ENCODE measurements around the gene LIMD2.
"Not testable (repeated sequence)": the region's sequence is repeated elsewhere in the genome, so short reads cannot be mapped to it uniquely, and the experiment has no call there.

LIMD2 gene

GRCh38 chr17:63699638-63700527 is at the start of gene LIMD2:
Gene LIMD2, minus strand, starts transcription at chr17:63700125. Its CDS starts 827 bp downstream, at chr17:63699298.
- no peak for DNase-seq (ENCODE audit: low spot score)

GRCh38 chr17:63741408-63742173 is 41.7 kb upstream of the LIMD2 start, which contains the start of gene STRADA:
Gene STRADA, minus strand, starts transcription at chr17:63741799. Its CDS starts 13,430 bp downstream, at chr17:63728369.
- DNase-seq (ENCODE audit: low spot score) = peak; percentile 99

GRCh38 chr17:63741143-63741407 is 41.1 kb upstream of the LIMD2 start:
- DNase-seq (ENCODE audit: low spot score) = no peak

- DNase-seq (ENCODE audit: low spot score) = peak; percentile 28
Observed at GRCh38 chr17:63740464-63741142, 40.7 kb upstream of the LIMD2 start.

GRCh38 chr17:63735691-63736090 is 35.8 kb upstream of the LIMD2 start:
- no peak for DNase-seq (ENCODE audit: low spot score)

- DNase-seq (ENCODE audit: low spot score) = no peak
Observed at GRCh38 chr17:63722403-63722802, 22.5 kb upstream of the LIMD2 start.

GRCh38 chr17:63720194-63720593 is 20.3 kb upstream of the LIMD2 start:
- DNase-seq (ENCODE audit: low spot score) = not testable (repeated sequence)

GRCh38 chr17:63718988-63719387 is 19.1 kb upstream of the LIMD2 start:
- DNase-seq (ENCODE audit: low spot score) = no peak

- DNase-seq (ENCODE audit: low spot score) = no peak
Observed at GRCh38 chr17:63716426-63716825, 16.5 kb upstream of the LIMD2 start.

GRCh38 chr17:63714550-63715277 is 14.8 kb upstream of the LIMD2 start:
- DNase-seq (ENCODE audit: low spot score) = no peak

- no peak for DNase-seq (ENCODE audit: low spot score)
Observed at GRCh38 chr17:63709110-63709509, 9.2 kb upstream of the LIMD2 start.

- no peak for DNase-seq (ENCODE audit: low spot score)
Observed at GRCh38 chr17:63707151-63707550, 7.2 kb upstream of the LIMD2 start.

GRCh38 chr17:63706336-63707082 is 6.6 kb upstream of the LIMD2 start:
- no peak for DNase-seq (ENCODE audit: low spot score)

GRCh38 chr17:63705657-63706056 is 5.7 kb upstream of the LIMD2 start:
- no peak for DNase-seq (ENCODE audit: low spot score)

GRCh38 chr17:63704836-63705235 is 4.9 kb upstream of the LIMD2 start:
- no peak for DNase-seq (ENCODE audit: low spot score)

GRCh38 chr17:63704259-63704576 is 4.3 kb upstream of the LIMD2 start:
- no peak for DNase-seq (ENCODE audit: low spot score)

GRCh38 chr17:63703556-63704258 is 3.8 kb upstream of the LIMD2 start:
- DNase-seq (ENCODE audit: low spot score) = no peak

GRCh38 chr17:63703029-63703428 is 3.1 kb upstream of the LIMD2 start:
- no peak for DNase-seq (ENCODE audit: low spot score)

- no peak for DNase-seq (ENCODE audit: low spot score)
Observed at GRCh38 chr17:63702721-63703015, 2.7 kb upstream of the LIMD2 start.

GRCh38 chr17:63701868-63702720 is 2.2 kb upstream of the LIMD2 start:
- DNase-seq (ENCODE audit: low spot score) = no peak

Data from cerebellar cortex (tissue), 1 donor.